IPS DF 4.7 (cell line): Measurements from ENCODE around the gene C2CD3.
"Not testable (repeated sequence)": the region's sequence is repeated elsewhere in the genome, so short reads cannot be mapped to it uniquely, and the experiment has no call there.

Source experiments
- DNase-seq: peaks from one replicate; pipeline ENCODE4 v3.0.0-alpha.2; 2013; ENCODE audit warnings: low spot score; ENCODE audit errors: extremely low read depth

The C2CD3 gene

GRCh38 chr11:74066663-74067062 lies 104.1 kb downstream of the C2CD3 start:
- DNase-seq, result not testable (repeated sequence)

GRCh38 chr11:74065534-74065933 lies 105.3 kb downstream of the C2CD3 start:
- DNase-seq, result not testable (repeated sequence)

- not testable (repeated sequence) for DNase-seq
Observed at GRCh38 chr11:74063628-74064027, 107.2 kb downstream of the C2CD3 start.

GRCh38 chr11:74061599-74061998 lies 109.2 kb downstream of the C2CD3 start:
- not testable (repeated sequence) for DNase-seq

- no peak for DNase-seq
Observed at GRCh38 chr11:74057249-74058151, 113.3 kb downstream of the C2CD3 start.

- no peak for DNase-seq
Observed at GRCh38 chr11:74055938-74056337, 114.9 kb downstream of the C2CD3 start.

GRCh38 chr11:74050465-74050864 lies 120.3 kb downstream of the C2CD3 start:
- no peak for DNase-seq

- no peak for DNase-seq
Observed at GRCh38 chr11:74048993-74049392, 121.8 kb downstream of the C2CD3 start.

- no peak for DNase-seq
Observed at GRCh38 chr11:74044538-74044937, 126.3 kb downstream of the C2CD3 start.

GRCh38 chr11:74043450-74043849 lies 127.4 kb downstream of the C2CD3 start:
- no peak for DNase-seq

GRCh38 chr11:74037309-74037708 lies 133.5 kb downstream of the C2CD3 start:
- no peak for DNase-seq

GRCh38 chr11:74035264-74035663 lies 135.5 kb downstream of the C2CD3 start:
- DNase-seq, result no peak

GRCh38 chr11:74033046-74033445 lies 137.8 kb downstream of the C2CD3 start:
- no peak for DNase-seq

GRCh38 chr11:74030723-74031676 lies 139.8 kb downstream of the C2CD3 start:
- no peak for DNase-seq

- no peak for DNase-seq
Observed at GRCh38 chr11:74025467-74026166, 145.2 kb downstream of the C2CD3 start.

- no peak for DNase-seq
Observed at GRCh38 chr11:74024261-74025029, 146.4 kb downstream of the C2CD3 start.

GRCh38 chr11:74023276-74023675 lies 147.5 kb downstream of the C2CD3 start:
- DNase-seq, result no peak

GRCh38 chr11:74022546-74022945 lies 148.3 kb downstream of the C2CD3 start:
- DNase-seq, result no peak

- DNase-seq, result no peak
Observed at GRCh38 chr11:74021998-74022397, 148.8 kb downstream of the C2CD3 start.

GRCh38 chr11:74020539-74020938 lies 150.3 kb downstream of the C2CD3 start:
- DNase-seq, result no peak

- DNase-seq, result no peak
Observed at GRCh38 chr11:74019860-74020259, 150.9 kb downstream of the C2CD3 start.
